Measurements from ENCODE around the gene DNAJC24. TPM values are rescaled to one million over a fixed set of nuclear protein-coding genes. Genes with fewer than 3 reads are reported as not detected.

Gene DNAJC24
- polyA plus RNA-seq, 3 donors: 3.4 to 4.8 (median 4.4) TPM

GRCh38 chr11:31415435-31415834, 45.8 kb downstream of the DNAJC24 start:
- H2AFZ ChIP-seq (ENCODE audit: insufficient read depth, low read depth, low read length, poor library complexity, severe bottlenecking): no peak overlapping the region
- no peaks in the 10 kb centered on the region for H3K79me2 ChIP-seq (ENCODE audit: insufficient read depth, low read length)
- Mint-ChIP-seq H3K4me3 (no peak overlapping the region), H3K27me3 (ENCODE audit: low read depth in 3 of 3) (no peaks in the 10 kb centered on the region), H3K9me3 (no peaks in the 10 kb centered on the region), H3K4me1 (no peaks in the 10 kb centered on the region), H3K27ac (no peak overlapping the region), H3K36me3 (peaks cover 8% of the 10 kb centered on the region in 2 donors)
- H3K9ac ChIP-seq (ENCODE audit: insufficient read depth, low read length, poor library complexity, severe bottlenecking): no peak overlapping the region
- no peaks in the 10 kb centered on the region for H3K27me3 ChIP-seq (ENCODE audit: control insufficient read depth in 2 of 2, insufficient read depth in 2 of 2, low read length in 2 of 2)
- no peaks in the 10 kb centered on the region for H3K4me1 ChIP-seq (ENCODE audit: control insufficient read depth in 1 of 2, insufficient read depth in 2 of 2, low read length in 2 of 2)
- H3K4me3 ChIP-seq (replicated peaks in 1 of 3; ENCODE audit: low read depth in 2 of 3, low read length in 3 of 3): no peak overlapping the region
- H3K27ac ChIP-seq (ENCODE audit: low read depth in 1 of 2, low read length in 2 of 2): no peak overlapping the region
- no peak for TF ChIP-seq CTCF (IDR thresholded peaks at IDR 0.05)
- intact Hi-C loops (cut with micrococcal nuclease): no loop called here
- H3K4me2 ChIP-seq (replicated peaks; ENCODE audit: extremely low read depth, low read length, poor library complexity, severe bottlenecking): no peak overlapping the region
- WGBS (ENCODE audit: insufficient coverage): no CpG with 5 or more reads among the region's 4 CpGs
- DNase-seq: no peak
- no peaks in the 10 kb centered on the region for H3K9me3 ChIP-seq (replicated peaks in 1 of 2; ENCODE audit: control insufficient read depth in 1 of 2, insufficient read depth in 1 of 2, low read length in 2 of 2)
- H3K36me3 ChIP-seq (replicated peaks in 1 of 2; ENCODE audit: control insufficient read depth in 1 of 2, insufficient read depth in 2 of 2, low read length in 2 of 2): peaks cover 0 to 3% of the 10 kb centered on the region in 2 donors
- no peaks in the 10 kb centered on the region for H4K20me1 ChIP-seq (ENCODE audit: insufficient read depth, low read length)

- H3K4me1 Mint-ChIP-seq: no peaks in the 10 kb centered on the region
- H3K27ac ChIP-seq (ENCODE audit: low read depth in 1 of 2, low read length in 2 of 2): no peak overlapping the region
- no peak overlapping the region for H3K4me3 ChIP-seq (replicated peaks in 1 of 3; ENCODE audit: low read depth in 2 of 3, low read length in 3 of 3)
- no peaks in the 10 kb centered on the region for H3K9me3 Mint-ChIP-seq
- TF ChIP-seq CTCF (IDR thresholded peaks at IDR 0.05): no peak
- H3K9me3 ChIP-seq (replicated peaks in 1 of 2; ENCODE audit: control insufficient read depth in 1 of 2, insufficient read depth in 1 of 2, low read length in 2 of 2): no peaks in the 10 kb centered on the region
- no peak overlapping the region for H3K27ac Mint-ChIP-seq
- WGBS (ENCODE audit: insufficient coverage): no CpG with 5 or more reads among the region's 1 CpG
- H3K36me3 Mint-ChIP-seq: peaks cover 4 to 5% of the 10 kb centered on the region in 2 donors
- no peak overlapping the region for H2AFZ ChIP-seq (ENCODE audit: insufficient read depth, low read depth, low read length, poor library complexity, severe bottlenecking)
- peaks cover 0 to 3% of the 10 kb centered on the region in 2 donors for H3K36me3 ChIP-seq (replicated peaks in 1 of 2; ENCODE audit: control insufficient read depth in 1 of 2, insufficient read depth in 2 of 2, low read length in 2 of 2)
- intact Hi-C loops (cut with micrococcal nuclease): no loop called here
- no peaks in the 10 kb centered on the region for H3K4me1 ChIP-seq (ENCODE audit: control insufficient read depth in 1 of 2, insufficient read depth in 2 of 2, low read length in 2 of 2)
- H3K27me3 ChIP-seq (ENCODE audit: control insufficient read depth in 2 of 2, insufficient read depth in 2 of 2, low read length in 2 of 2): no peaks in the 10 kb centered on the region
- H4K20me1 ChIP-seq (ENCODE audit: insufficient read depth, low read length): no peaks in the 10 kb centered on the region
- H3K27me3 Mint-ChIP-seq (ENCODE audit: low read depth in 3 of 3): no peaks in the 10 kb centered on the region
- no peak overlapping the region for H3K4me2 ChIP-seq (replicated peaks; ENCODE audit: extremely low read depth, low read length, poor library complexity, severe bottlenecking)
- no peaks in the 10 kb centered on the region for H3K79me2 ChIP-seq (ENCODE audit: insufficient read depth, low read length)
- H3K4me3 Mint-ChIP-seq: no peak overlapping the region
- H3K9ac ChIP-seq (ENCODE audit: insufficient read depth, low read length, poor library complexity, severe bottlenecking): no peak overlapping the region
- no peak for DNase-seq
Observed at GRCh38 chr11:31417357-31417756, 47.7 kb downstream of the DNAJC24 start.

Data from CD14-positive monocyte (primary cell).